Measurements from ENCODE around the gene TMEM175. TPM values are rescaled to one million over a fixed set of nuclear protein-coding genes. Genes with fewer than 3 reads are reported as not detected.

Gene TMEM175
- total and polyA plus RNA-seq, 9 of the 15 experiments (the other 6 are each of a cell fraction or from before 2014, with no cell fraction given), result 0.13 to 30.9 (median 9.4) TPM

DNA sequence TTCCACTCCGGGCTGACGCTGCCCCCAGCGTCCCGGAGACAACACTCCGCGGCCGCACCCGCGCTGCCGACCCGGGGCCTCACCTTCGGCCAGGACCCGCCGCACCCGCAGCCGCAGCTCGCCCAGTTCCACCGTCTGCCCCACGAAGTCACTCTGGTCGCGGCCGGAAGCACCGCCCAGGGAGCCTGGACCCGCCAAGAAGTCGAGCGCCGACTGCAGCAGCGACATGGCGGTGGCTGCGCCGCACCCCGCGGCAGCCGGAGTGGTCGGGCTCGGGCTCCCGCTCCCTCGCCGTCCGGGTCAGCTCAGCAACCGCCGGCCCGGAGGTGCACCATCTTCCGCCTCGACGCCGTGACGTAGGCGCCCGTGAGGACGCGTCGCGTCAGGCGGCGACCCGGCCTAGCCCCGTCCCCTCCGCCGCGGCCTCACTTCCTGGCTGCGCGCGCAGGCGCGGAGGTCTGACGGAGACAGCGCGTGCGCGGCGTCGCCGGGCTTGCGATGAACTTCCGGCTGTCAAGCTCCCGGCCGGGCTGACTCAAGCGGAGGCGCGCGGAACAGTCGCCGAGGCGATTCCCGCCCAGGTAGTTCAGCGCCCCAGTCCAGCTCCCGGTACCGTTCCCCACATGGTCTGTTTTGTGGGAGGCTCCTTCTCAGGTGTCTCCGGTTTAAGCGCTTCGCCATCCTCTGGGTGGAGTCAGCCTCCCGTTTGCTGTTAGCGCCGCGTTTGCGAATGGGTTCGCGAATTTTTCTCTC is at the start of gene TMEM175, which contains the start of gene GAK (continued):
- TF ChIP-seq ZFPM2 (CRISPR knock-in tag; IDR thresholded peaks at IDR 0.05) (0 out of 2 replicates have a peak, but pooled peaks have one; percentile 58), ZNF175 (CRISPR knock-in tag; IDR thresholded peaks at IDR 0.05; ENCODE audit: low read depth) (no peak), FUS (optimal IDR thresholded peaks at IDR 0.05; ENCODE audit: low read depth, low read length) (peak; percentile 87), FOXJ2 (tag; IDR thresholded peaks at IDR 0.05) (no peak), ZBTB2 (IDR thresholded peaks at IDR 0.05) (peak; percentile 91), AFF1 (IDR thresholded peaks at IDR 0.05; ENCODE audit: low read depth in 1 of 2, partially characterized antibody in 2 of 2) (no peak), NFYB (IDR thresholded peaks at IDR 0.05; ENCODE audit: extremely low read depth, insufficient read length) (no peak), PRDM10 (IDR thresholded peaks at IDR 0.05; ENCODE audit: partially characterized antibody) (no peak), EP300 (IDR thresholded peaks at IDR 0.05; ENCODE audit: low read length) (peak; percentile 35; the same call in 1 of the 2 replicates), GTF2A2 (tag; IDR thresholded peaks at IDR 0.05) (no peak), CCAR2 (IDR thresholded peaks at IDR 0.05; ENCODE audit: low read depth, low read length) (no peak)
- TF ChIP-seq, protein P1, sequence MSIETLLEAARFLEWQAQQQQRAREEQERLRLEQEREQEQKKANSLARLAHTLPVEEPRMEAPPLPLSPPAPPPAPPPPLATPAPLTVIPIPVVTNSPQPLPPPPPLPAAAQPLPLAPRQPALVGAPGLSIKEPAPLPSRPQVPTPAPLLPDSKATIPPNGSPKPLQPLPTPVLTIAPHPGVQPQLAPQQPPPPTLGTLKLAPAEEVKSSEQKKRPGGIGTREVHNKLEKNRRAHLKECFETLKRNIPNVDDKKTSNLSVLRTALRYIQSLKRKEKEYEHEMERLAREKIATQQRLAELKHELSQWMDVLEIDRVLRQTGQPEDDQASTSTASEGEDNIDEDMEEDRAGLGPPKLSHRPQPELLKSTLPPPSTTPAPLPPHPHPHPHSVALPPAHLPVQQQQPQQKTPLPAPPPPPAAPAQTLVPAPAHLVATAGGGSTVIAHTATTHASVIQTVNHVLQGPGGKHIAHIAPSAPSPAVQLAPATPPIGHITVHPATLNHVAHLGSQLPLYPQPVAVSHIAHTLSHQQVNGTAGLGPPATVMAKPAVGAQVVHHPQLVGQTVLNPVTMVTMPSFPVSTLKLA (conservative IDR thresholded peaks at IDR 0.05), result peak; percentile 86 to 94
- TF ChIP-seq, protein P2, sequence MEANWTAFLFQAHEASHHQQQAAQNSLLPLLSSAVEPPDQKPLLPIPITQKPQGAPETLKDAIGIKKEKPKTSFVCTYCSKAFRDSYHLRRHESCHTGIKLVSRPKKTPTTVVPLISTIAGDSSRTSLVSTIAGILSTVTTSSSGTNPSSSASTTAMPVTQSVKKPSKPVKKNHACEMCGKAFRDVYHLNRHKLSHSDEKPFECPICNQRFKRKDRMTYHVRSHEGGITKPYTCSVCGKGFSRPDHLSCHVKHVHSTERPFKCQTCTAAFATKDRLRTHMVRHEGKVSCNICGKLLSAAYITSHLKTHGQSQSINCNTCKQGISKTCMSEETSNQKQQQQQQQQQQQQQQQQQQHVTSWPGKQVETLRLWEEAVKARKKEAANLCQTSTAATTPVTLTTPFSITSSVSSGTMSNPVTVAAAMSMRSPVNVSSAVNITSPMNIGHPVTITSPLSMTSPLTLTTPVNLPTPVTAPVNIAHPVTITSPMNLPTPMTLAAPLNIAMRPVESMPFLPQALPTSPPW (CRISPR knock-in tag; IDR thresholded peaks at IDR 0.05), result peak; percentile 32

Data from K562 (cell line).